Amniotic stem cell (primary cell): ENCODE measurements around the gene MFSD6.
"Not testable (repeated sequence)": the region's sequence is repeated elsewhere in the genome, so short reads cannot be mapped to it uniquely, and the experiment has no call there.

Source experiments
- DNase-seq: peaks from one replicate; lab custom pipeline; 2025; lab: John Stamatoyannopoulos, UW

Gene MFSD6

DNA sequence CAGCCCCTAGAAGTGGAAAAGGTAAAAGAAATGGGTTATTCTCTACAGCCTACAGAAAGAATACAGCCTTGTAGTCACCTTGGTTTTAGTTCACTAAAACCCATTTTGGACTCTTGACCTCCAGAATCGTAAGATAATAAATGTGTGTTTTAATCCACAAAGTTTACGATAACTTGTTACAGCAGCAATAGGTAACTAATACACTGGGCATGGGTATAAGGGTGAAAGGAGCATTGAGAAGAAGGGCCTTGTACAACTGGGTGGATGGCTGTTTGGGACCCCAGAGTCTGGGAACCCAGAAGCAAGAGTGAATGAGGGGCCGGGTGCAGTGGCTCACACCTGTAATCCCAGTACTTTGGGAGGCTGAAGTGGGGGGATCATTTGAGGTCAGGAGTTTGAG lies 2.2 kb upstream of the MFSD6 start:
- no peak for DNase-seq

DNA sequence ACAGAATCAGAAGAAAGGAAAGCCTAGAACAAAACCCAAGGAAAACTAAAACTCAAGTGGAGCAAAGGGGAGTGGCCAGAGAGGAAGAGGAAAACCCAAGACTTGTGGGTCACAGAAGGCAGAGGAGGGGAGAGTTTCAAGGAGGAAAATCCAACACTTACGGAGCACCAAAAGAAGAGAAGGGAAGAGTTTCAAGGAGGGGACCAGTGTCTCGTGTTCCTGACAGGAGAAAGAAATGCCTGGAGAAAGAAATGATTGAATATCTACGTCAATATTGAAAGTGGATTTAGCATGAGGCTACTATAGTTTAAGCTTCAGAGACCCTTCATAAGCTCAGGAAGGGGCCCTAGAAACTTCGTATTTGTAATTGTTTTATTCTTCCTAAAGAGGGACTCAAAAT lies 1.4 kb upstream of the MFSD6 start:
- DNase-seq = no peak

DNA sequence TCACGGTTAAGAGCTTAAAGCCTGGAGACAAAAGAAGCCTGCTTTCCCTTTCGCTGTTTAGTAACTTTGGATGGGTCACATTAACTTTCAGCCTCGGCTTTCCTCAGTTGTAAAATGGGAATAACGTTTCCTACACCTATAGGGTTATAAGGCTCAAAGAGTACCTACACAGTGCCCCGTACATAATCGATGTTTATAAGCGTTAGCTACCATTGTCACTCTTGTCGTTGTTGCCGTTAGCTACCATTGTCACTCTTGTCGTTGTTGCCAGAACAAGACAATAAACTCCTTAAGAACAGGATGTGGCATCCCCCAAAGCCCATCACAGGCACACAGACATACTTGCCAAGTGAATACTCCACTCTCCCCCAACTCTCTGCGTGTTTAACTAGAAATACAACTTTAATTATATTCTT lies 901 bp upstream of the MFSD6 start:
- no peak for DNase-seq

DNA sequence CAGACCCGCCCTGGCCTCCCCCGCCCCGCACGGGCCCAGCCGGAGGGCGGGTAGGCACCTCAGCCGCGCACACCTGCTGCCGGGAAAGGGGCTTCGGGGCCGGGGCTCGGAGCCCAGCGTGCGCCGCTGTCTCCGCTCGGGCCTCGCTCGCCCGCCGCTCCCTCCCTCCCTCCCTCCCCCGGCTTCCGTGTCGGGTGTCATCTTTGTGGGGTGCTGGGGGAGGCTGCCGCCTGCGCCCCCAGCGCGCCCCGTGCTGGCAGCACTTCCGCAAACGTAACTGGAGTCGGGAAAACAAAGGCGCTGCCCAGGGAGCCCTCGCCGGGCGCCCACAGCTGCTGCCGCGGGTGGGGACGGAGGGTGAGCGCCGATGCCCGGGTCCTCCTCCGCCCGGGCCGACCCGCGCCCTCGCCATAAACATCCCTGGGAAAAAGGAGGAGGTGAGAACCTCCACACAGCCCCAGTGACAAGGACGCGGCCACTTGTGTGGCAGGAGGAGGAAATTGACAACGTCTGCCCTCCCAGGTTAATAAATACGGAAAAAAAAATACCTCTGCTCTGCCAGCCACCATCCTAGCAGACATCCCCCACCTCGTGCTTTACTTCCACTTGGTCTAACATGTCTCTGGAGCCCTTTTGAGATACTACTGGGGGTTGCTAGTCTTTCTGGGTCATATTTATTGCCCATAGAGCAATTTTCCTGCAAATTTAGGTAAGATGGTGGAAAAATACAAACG lies 550 bp downstream of the MFSD6 start:
- DNase-seq = no peak

DNA sequence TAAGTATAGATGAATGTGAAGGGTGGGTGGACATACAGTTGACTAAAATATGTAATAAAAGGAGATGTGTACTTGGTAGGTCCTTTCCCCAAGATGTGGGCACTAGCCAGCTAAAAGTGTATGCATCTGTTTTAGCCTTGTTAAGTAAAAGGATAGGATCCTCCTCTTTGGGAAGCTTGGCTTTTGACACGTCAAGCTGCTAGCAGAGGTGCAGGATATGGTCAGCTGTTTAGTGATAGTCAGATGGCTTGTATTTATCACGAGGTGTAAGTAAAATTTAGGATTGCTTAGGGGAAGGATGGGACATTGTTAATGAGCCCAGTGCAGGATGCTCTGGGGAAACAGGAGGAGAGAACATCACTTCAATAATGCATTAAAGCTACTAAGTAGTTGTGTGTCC lies 1.5 kb downstream of the MFSD6 start:
- no peak for DNase-seq

DNA sequence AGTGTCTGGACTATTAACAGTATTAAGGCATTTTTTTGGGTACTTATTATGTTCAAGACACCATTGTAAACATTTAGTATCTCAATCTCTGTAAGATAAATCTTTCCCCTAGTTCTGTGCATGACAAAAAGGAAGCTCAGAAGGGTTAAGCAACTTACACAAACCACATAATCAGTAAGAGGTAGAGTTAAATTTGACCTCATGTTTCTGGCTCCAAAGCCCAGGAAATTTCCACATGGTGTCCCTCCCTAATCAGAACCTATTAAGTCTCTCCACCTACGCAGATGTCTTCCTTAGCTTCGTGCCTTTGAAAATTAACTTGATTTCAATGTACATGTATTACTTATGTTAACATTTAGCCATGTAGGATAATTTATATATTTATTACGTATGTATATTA lies 2.0 kb downstream of the MFSD6 start:
- DNase-seq = no peak

DNA sequence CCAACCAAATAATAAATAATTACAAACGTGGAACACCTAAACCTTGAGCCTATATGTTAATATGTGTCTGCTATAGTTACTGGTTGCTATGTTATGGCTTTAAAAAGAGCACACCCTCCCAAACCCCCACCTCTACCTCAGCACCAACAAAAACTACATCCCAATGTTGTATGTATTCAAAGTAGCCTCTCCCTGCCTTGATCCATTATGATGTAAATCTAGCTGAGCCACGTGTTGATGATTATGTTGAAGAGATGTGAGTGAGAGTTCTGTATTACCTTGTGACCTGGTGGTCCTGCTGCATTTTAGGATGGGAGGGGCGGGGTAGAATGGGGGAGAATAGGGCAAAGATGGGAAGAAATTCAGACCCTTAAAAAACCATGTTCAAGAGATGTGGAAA lies 4.8 kb downstream of the MFSD6 start:
- no peak for DNase-seq

DNA sequence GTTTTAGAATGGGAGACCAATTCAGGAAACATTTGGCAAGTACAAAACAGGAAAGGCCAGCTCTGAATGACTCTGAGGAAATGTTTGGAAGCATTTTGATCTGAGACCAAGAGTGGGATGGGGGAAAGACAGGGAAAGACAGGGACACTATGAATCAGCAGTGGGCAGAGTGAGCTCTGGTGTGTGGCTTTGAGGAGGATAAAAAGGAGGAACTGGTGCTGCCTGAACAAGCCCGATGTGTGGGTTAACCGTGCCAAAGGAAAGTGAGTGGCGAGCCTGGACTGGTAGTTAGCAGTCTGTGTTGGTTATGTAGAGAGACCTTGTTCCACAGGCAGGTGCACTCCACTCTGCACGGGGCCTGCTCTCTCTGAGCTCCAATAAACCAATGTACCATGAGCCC lies 5.3 kb downstream of the MFSD6 start:
- DNase-seq = no peak

DNA sequence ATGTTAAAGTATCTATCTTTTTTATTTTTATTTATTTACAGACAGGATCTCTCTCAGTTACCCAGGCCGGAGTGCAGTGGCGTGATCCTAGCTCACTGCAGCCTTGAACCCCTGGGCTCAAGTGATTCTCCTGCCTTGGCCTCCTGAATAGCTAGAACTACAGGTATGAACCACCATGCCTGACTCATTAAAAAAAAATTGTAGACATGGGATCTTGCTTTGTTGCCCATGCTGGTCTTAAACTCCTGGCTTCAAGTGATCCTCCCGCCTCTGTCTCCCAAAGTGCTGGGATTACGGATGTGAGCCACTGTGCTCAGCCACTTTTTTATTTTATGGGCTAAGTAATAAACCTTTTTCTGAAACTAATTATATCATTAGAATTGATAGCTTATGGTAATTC lies 7.1 kb downstream of the MFSD6 start:
- DNase-seq = no peak

DNA sequence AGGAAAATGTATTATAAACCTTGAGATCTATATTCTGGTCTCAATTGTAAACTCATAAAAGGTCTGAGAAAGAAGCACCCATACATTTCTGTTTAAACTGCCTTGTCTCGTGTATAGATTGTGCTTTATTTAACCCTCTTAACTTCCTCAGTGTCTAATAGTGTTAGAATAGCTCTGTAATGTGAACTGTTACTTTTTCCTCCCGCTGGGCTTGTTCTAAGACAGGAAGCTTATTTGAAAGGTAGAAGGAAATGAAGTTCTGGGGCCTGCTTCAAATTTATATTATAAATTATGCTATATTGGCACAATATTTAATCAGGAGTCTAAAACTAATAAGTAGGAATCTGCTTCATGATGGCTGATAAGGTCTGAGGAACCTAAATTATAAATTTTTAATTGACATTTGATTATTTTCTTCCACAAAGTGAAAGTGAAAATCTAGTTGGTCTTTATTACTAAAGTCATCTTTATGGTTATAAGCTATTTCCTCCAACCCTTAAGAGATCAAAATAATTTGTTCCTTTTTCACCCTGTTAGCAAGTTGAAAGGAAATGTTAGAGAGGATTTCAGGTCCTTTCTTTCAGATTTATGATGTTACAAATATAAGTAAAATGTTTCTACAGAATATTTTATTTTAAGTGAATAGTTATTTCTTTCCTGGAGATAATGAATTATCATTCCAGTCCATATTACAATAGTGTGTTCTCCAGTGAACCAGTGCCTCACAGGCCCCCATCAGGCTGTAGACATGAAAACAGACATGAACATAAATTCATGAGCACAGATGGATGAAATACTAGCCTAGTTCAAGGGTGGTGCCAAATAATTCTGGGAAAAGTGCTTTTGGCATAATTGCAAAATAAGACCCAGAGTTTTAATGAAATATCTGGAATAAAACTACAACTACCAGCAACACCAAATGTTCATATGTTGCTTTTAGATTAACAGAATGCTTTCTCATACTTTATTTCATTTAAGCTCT lies 7.9 kb downstream of the MFSD6 start:
- no peak for DNase-seq

DNA sequence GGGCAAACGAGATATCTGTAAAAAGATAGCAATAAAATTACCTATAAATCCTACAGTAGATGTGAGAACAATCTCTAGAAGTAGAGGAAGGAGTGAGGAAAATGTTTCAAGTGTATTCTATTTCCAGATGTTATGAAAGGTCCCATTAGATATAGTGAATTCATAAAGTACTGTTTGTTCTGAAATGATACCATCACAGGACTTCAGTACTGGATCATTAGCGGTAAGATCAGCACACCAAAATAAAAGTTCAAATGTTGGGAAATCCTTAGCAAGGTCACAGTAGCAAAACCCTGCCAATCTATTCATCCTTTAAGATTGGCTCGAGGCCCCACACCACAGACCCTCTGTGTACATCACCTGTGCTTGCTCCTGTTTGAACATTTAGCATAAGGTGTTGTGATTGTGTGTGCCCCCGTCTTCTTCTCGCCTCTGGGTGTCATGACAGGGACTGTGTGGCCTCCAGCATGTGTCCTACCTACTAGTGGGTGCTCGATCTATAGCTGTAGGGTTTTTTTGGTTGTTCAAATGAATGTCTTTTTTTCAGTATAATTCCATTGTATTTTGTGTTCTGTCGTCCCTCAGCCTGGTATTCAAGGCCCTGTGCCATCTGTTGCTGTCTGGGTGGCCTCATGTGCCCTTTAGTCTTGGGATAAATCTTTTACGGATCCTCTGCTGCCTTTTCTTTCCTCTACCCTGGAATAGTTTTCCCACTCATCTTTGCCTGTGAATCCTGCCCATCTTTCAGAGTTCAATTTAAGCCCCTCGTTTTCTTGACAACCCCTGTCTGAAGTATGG lies 9.1 kb downstream of the MFSD6 start:
- no peak for DNase-seq

DNA sequence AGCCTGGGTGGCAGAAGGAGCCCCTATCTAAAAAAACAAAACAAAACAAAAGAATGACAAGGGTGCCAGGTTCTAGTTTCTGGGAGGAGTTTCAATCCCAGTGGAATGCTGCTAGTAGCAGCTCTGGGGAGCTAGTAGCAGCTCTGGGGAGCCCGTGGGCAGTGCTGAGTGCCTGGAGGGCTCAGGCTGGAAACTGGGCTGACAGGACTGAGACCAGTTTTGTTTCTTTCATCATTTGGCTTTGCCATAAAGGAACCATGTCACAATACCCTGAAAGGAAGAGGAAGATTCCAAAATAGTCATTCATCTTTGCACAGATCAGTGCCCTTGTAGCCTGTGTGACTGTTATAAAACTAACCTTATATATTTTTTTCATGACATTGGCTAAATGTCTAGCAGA lies 10.6 kb downstream of the MFSD6 start:
- DNase-seq = no peak

DNA sequence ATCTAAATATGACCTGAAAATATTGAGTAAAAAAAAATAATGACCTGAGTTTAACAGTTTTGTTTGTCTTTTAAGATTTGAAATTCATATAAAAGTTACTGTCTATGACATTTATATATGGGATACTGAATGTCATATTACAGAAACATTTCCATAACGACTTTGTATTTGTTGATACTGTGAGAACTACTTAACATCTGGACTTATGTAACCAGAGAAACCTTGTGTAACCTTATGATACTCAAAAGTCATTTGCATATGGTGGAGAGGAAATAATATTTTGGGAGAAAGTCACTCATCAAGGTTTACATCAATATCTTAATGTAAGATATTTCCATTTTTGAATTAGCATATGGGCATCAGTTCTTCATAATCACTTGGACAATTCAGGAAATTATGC lies 12.6 kb downstream of the MFSD6 start:
- DNase-seq = no peak

DNA sequence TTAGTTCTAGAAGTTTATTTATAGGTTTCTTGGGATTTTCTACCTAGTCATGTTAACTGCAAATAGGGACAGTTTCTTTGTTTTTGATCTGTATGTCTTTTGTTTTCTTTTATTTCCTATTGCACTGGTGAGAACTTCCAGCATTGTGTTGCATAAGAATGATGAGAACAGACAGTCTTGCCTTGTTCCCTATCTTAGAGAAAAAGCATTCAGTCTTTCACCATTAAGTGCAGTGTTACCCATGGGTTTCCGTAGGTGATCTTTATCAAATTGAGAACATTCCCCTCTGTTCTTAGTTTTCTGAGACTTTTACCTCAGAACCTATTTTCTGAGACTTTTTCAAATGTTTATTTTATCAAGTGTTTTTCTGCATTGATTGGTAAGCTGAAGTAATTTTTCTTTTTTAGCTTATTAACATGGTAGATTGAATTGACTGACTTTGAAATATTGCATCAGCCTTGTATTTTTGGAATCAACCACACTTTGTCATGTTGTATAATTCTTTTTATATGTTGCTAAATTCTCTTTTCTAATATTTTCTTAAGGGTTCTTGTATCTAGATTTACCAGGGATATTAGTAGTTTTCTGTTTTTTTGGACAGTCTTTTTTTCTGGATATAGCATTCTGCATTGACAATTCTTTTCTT lies 17.2 kb downstream of the MFSD6 start:
- DNase-seq = no peak

DNA sequence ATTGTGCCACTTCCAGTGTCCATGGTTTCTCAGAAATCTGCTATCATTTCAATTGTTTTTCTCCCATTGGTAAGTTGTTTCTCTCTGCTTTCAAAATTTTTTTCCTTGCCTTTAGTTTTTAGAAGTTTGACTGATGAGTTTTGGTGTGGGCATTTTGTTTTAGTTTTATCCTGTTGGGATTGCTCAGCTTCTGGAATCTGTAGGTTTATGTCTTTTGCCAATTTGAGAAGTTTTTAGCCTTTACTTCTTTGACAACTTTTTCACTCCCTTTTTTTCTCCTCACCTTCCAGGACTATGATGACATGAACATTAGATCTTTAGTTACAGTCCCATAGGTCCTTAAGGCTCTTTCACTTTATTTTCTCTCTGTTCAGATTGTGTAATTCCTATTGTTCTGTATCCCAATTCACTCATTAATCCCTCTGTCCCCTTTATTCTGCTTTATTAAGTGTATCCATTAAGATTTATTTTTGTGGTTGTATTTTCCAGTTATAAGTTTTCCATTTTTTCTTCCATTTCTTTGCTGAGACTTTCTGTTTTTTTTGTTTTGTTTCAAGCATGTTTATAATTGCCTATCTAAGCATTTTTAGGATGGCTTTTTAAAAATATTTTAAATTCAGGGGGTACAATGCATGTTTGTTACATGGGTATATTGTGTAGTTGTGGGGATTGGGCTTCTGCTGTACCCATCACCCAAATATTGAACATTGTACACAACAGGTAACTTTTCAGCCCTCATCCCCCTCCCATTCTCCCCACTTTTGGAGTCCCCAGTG lies 17.9 kb downstream of the MFSD6 start:
- DNase-seq = no peak

DNA sequence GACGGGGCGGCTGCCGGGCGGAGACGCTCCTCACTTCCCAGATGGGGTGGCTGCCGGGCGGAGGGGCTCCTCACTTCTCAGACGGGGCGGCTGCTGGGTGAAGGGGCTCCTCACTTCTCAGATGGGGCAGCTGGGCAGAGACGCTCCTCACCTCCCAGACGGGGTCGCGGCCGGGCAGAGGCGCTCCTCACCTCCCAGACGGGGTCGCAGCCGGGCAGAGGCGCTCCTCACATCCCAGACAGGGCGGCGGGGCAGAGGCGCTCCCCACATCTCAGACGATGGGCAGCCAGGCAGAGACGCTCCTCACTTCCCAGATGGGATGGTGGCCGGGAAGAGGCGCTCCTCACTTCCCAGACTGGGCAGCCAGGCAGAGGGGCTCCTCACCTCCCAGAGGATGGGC lies 22.7 kb downstream of the MFSD6 start:
- DNase-seq = not testable (repeated sequence)

DNA sequence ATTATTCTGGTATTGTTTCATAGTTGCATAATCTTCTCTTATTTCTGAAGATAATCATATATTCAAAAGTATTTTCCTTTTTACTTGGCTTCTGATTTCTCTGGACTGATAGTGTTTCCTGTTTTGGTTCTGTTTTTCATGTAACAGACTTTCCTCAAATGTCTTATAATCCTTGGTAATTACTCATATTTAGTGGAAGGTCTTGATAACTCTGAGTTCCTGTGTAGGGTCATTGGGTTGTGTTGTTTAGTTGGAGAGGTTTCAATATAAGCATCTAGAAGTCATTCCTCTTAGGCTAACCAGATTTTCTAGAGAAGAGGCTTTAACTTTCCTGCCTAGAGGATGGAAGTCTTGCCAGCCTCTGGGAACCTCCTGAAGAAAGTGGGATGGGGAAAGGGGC lies 23.8 kb downstream of the MFSD6 start:
- no peak for DNase-seq

DNA sequence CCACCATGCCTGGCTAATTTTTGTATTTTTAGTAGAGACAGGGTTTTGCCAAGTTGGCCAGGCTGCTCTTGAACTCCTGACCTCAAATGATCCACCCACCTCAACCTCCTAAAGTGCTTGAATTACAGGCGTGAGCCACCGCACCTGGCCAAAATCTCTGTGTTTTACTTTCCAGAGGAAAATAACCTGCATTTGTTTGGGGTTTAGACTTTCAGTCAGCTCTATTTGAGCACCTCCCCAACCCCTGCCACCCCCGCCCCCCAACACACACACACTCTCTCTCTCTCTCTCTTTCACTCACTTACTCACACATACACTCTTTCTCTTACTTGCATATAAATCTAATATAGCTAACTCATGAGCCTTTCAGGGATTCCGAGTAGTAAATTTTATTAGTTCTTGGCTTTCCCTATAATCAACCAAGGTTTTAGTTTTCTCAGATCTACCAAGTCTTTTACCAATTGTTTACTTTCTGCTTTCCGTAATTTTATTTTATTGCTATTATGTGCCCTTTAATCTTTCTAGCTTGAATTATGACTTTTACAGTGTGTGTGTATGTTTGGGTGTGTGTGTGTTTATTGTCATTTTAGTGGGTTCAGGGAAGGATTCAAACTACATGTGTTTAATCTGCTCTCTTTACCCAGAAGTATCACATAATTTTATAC lies 24.5 kb downstream of the MFSD6 start:
- no peak for DNase-seq

DNA sequence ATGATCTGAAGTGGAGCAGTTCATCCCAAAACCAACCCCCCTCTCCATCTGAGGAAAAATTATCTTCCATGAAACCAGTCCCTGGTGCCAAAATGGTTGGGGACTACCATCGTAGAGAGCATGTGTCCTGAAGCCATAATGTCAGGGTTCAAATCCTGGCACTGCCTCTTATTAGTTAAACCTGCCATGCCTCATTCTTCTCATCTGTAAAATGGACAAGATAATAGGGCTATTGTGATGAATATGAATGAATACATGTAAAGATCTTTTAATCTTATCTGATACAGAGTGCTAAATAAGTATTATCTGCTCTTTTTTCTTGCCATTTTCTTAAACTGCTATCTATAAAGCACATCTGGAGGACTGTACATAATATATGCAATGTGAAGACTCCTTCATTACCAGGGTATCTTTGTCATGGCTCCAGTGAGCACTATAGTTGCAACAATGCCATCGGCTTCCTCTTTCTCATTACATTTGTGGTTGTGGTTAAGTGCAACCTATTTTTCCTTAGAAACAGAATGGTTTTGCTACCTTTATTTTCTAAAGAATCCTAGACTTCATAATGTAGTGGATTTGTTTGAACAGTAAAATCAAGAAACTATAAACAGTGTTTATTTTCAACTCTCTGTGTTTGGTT lies 27.0 kb downstream of the MFSD6 start:
- DNase-seq = no peak

DNA sequence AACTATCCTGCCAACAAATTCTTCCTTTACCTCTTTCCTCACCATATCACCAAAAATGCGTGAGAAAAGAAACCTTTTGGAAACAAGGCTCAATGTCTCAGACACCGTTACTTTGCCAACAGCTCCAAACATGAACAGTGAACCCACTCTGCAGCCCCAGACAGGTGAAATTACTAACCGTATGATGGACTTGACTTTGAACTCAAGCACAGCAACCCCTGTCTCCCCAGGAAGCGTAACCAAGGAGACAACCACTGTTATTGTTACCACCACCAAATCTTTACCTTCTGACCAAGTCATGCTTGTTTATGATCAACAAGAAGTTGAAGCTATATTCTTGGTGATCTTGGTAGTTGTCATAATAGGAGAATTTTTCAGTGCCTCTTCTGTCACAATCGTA lies 28.4 kb downstream of the MFSD6 start:
- no peak for DNase-seq
